Heart left ventricle (tissue), 16 donors: Measurements from ENCODE around the gene CHD2. TPM values are rescaled to one million over a fixed set of nuclear protein-coding genes. Genes with fewer than 3 reads are reported as not detected.
A peak's percentile ranks its signal among the peaks of the same experiment; 100 is the strongest.

ENCODE experiments used
- ATAC-seq, 4 donors: fragments of 200-7000 bp; cut with Tn5 transposase; one replicate each; pipeline ENCODE4 v1.9.1; 2020 to 2022; ENCODE audit warnings: moderate library complexity in 4 of 4, mild to moderate bottlenecking in 3 of 4, moderate number of reproducible peaks in 1 of 4
- DNase-seq, 5 donors: peaks; one replicate each; pipeline ENCODE4 v3.0.0-alpha.2; 2020
- H3K27ac ChIP-seq, 12 donors: fragments of 200-600 bp; sonication (generic) in 4 of 12; one replicate each; pipeline versions ENCODE4 v1.5.0 to v1.8.0; 2016 to 2022; ENCODE audit warnings: mild to moderate bottlenecking in 2 of 12
- H3K27me3 ChIP-seq, 9 donors: fragments of 200-600 bp; sonication (generic) in 2 of 9; one replicate each; pipeline versions ENCODE4 v1.5.1 to v1.8.0; 2016 to 2022; ENCODE audit warnings: mild to moderate bottlenecking in 3 of 9
- H3K36me3 ChIP-seq, 9 donors: fragments of 200-600 bp; sonication (generic) in 2 of 9; one replicate each; pipeline versions ENCODE4 v1.5.0 to v1.8.0; 2018 to 2022; ENCODE audit warnings: mild to moderate bottlenecking in 2 of 9
- H3K4me1 ChIP-seq, 12 donors: fragments of 200-600 bp; sonication (generic) in 4 of 12; one replicate each; pipeline versions ENCODE4 v1.5.0 to v1.8.0; 2016 to 2022; ENCODE audit warnings: mild to moderate bottlenecking in 3 of 12
- H3K4me3 ChIP-seq, 12 donors: fragments of 200-600 bp; sonication (generic) in 4 of 12; one replicate each; pipeline versions ENCODE4 v1.5.0 to v1.8.0; 2017 to 2022; ENCODE audit warnings: mild to moderate bottlenecking in 9 of 12, moderate library complexity in 4 of 12
- H3K9me3 ChIP-seq, 12 donors: fragments of 200-600 bp; sonication (generic) in 4 of 12; one replicate each; pipeline versions ENCODE4 v1.5.0 to v1.8.0; 2016 to 2022; ENCODE audit warnings: mild to moderate bottlenecking in 1 of 12
- CTCF ChIP-seq, 12 donors: fragments of 200-600 bp; sonication (generic) in 4 of 12; IDR thresholded peaks; one replicate each; pipeline versions ENCODE4 v1.5.0 to v1.8.0; 2018 to 2022; ENCODE audit warnings: antibody characterized with exemption in 12 of 12, mild to moderate bottlenecking in 5 of 12
- POLR2A ChIP-seq, 2 donors: fragments of 450-650 bp; IDR thresholded peaks; one replicate each; pipeline ENCODE4 v1.6.1; 2017; ENCODE audit warnings: antibody characterized with exemption in 2 of 2, mild to moderate bottlenecking in 2 of 2, moderate library complexity in 2 of 2
- WGBS, 4 donors: extraction: QIAGEN DNeasy Blood & Tissue Kit in 2 of 4; methylation state at CpG; one replicate each; pipeline versions ENCODE4 v1.1.5 to v1.1.7; 2013 to 2018; 5-methylcytosine and 5-hydroxymethylcytosine counted together
- intact Hi-C, 10 donors: fragments of 100-400 bp; cut with DNase I; formaldehyde crosslinking; loops; one replicate each; pipeline versions ENCODE4 v1.11.1 to v1.14.2; 2022
- polyA plus RNA-seq, 2 donors: library from polyadenylated mRNA; stranded (reverse); fragments of 200-250 nt; gene quantifications; one replicate each; pipeline ENCODE4 v1.2.3, GENCODE V29; 2013
- total RNA-seq, 9 donors: library from RNA; depleted of rRNA in 2 of 9; stranded (reverse); fragments of >200 nt in 2 of 9; fragmentation: NEBNext Ultra II Directional in 3 of 9; extraction: Animal tissue kit (Norgen Biotek cat#: 25700) in 3 of 9; gene quantifications; one replicate each; pipeline versions ENCODE4 v1.1.0 to v1.2.4, GENCODE V29; 2016 to 2023
- donor health status: ischemic (EF 13 %, LVEDD 7.1; RV severe dilation, severe dysfunction).
- donor health status: healthy with polysubstance abuse.
- donor health status: DM: no; HTN: yes; CAD: no.
- donor health status: DM: no; HTN: no; CAD: no.
- donor health status: ischemic (EF 25% LVEDD 6.9; RV normal size, moderate dysfunction).
- donor health status: ischemic (EF 25% LVEDD 5.7; RV mildly dilated, moderate dysfunction).
- donor health status: healthy.
- donor health status: DM: yes; HTN: yes; CAD: no.
- donor health status: ischemic (EF 35%, LVEDD 5.7; RV mildly dilated, moderate dysfunction).
- donor health status: nonischemic (EF 11% LVEDD 7.7; RV severe dilation, severe dysfunction).
- donor health status: DM: yes; HTN: yes; CAD: no.
- donor health status: PGD.
- donor health status: ischemic (EF 29% LVEDD 5.4; RV normal size, mild dysfunction).
- donor health status: nonischemic (EF 23%, LVEDD 6.1; RV moderate dilation, normal function).

The CHD2 gene
- total and polyA plus RNA-seq, 11 donors, result 23.1 to 76.8 (median 41.6) TPM

DNA sequence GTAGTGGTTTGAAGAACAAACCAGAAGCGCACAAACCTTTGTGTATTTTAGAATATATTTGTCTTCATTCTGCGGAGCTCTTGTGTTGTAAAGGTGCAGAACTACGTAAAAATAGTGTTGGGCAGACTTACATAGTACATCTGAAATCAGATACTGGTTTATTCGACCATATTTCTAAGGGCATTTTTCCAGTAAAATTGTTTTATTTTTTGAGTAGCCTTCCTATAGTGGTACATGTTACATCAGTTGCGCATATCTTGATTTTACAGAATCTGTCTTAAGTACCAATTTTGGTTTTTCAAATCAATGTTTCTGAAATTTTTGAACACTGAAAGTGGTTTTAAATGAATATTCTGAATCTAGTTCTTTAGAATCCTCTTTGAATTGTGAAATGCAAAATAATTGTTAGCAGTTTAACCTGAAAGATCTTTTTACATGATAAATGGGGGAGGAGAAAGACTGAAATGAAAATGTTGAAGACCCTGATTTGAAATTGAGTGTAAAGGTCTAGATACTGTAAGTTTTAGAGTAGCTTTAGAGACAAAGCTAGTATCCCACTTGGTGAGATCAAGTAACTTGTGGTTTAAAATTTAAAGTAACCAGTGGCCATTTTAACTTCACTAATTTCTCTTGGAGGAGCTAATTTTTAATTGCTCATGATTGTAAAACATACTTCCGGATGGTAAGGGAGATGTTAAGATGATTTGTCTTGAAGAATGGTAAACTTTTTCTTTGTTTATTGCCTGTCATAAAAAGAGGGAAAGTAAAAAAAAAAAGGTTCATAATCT lies 15.5 kb upstream of the CHD2 start:
- Histone ChIP-seq H3K27me3 (no peaks in the 10 kb centered on the region), H3K4me3 (peak overlapping the region; percentile 64 to 99 (median 88)), H3K4me1 (peaks cover 6 to 65% (median 54%) of the 10 kb centered on the region in 12 donors), H3K27ac (peak overlapping the region; percentile 95 to 100 (median 99)), H3K36me3 (peaks cover 0 to 42% (median 40%) of the 10 kb centered on the region in 9 donors), H3K9me3 (no peaks in the 10 kb centered on the region)
- intact Hi-C loops, result loop anchor here in 8 of 10 donors (2.0 to 5.0 kb wide), 6 partner anchors 14 to 72 kb away; partner anchors contain the start of gene CHD2 (in 3 of the 8)
- 0 to 2% (median 1%) methylated on average over 6 of the region's 6 CpGs for WGBS, 4 donors
- ATAC-seq (no peak), DNase-seq (no peak)
- no peak for TF ChIP-seq POLR2A (IDR thresholded peaks at IDR 0.05)
- TF ChIP-seq CTCF (IDR thresholded peaks at IDR 0.05), result no peak

DNA sequence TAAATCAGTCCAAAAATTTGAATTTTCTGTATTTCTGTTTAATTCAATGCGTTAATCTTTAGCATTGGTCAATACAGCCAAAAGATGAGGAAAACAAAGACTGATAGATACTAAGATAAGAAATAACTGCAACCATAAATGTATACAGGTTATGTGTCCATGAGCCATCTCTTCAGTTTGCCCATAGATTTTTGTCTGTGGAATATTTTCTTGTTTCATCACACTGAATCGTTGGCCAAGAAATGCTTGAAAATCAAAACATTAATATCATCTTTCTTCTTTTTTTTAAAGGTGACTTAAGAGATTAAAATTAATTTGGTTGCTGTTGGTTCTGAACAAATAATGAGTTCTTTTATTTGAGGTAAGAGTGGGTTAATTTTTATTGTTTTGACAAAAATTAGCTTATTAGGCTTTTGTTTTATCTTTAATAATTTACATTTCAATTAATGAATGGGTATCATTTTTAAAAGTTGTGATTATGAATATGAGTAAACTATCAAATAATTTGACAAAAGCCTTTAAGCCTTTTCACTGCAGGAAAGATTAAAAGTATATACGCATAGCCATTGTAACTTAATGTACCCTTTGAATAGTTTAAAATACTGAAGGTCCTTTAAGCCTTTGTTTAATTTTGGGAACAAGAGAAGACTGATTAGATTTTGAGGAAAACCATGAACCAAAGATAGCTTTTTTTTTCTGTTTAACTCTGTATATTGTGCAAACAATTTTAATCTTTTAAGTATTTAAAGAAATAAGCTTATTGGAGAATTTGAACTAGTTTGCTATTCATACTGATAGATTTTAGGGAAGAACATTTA lies 14.7 kb upstream of the CHD2 start:
- peak overlapping the region; percentile 64 to 99 (median 88) for H3K4me3 ChIP-seq
- peaks cover 0 to 49% (median 46%) of the 10 kb centered on the region in 9 donors for H3K36me3 ChIP-seq
- no peaks in the 10 kb centered on the region for H3K27me3 ChIP-seq
- TF ChIP-seq CTCF (IDR thresholded peaks at IDR 0.05), result no peak
- no peak for TF ChIP-seq POLR2A (IDR thresholded peaks at IDR 0.05)
- DNase-seq (no peak), ATAC-seq (no peak)
- intact Hi-C loops, result loop anchor here in 4 of 10 donors (2.0 kb wide), 2 partner anchors 13 to 15 kb away; partner anchors contain the start of gene CHD2 (in 3 of the 4)
- peak overlapping the region in 11 of 12 donors; percentile 95 to 100 (median 99) for H3K27ac ChIP-seq
- 2 to 4% (median 3%) methylated on average over 3 of the region's 3 CpGs for WGBS, 4 donors
- H3K9me3 ChIP-seq, result no peaks in the 10 kb centered on the region
- peaks cover 6 to 68% (median 57%) of the 10 kb centered on the region in 12 donors for H3K4me1 ChIP-seq

GRCh38 chr15:92886042-92886537 lies 14.0 kb upstream of the CHD2 start:
- H3K36me3 ChIP-seq, result peaks cover 0 to 55% (median 52%) of the 10 kb centered on the region in 9 donors
- no peak for TF ChIP-seq POLR2A (IDR thresholded peaks at IDR 0.05)
- no peak for TF ChIP-seq CTCF (IDR thresholded peaks at IDR 0.05)
- intact Hi-C loops, result no loop called here
- H3K27me3 ChIP-seq, result no peaks in the 10 kb centered on the region
- peaks cover 6 to 68% (median 55%) of the 10 kb centered on the region in 12 donors for H3K4me1 ChIP-seq
- H3K27ac ChIP-seq, result peak overlapping the region in 8 of 12 donors; percentile 95 to 100 (median 99)
- no peak for DNase-seq
- H3K9me3 ChIP-seq, result no peaks in the 10 kb centered on the region
- peak overlapping the region in 10 of 12 donors; percentile 64 to 99 (median 88) for H3K4me3 ChIP-seq
- WGBS, 4 donors, result 3 to 10% (median 4%) methylated on average over 2 of the region's 2 CpGs
- ATAC-seq, result no peak
